GM03348 (cell line): ENCODE results near the gene KCNJ6.
"Not testable (repeated sequence)": the region's sequence is repeated elsewhere in the genome, so short reads cannot be mapped to it uniquely, and the experiment has no call there.

Source experiments
- DNase-seq: peaks from one replicate; pipeline ENCODE4 v3.0.0; 2012; ENCODE audit warnings: low spot score

Gene KCNJ6

GRCh38 chr21:37643862-37644261 lies 272.4 kb downstream of the KCNJ6 start:
- not testable (repeated sequence) for DNase-seq

GRCh38 chr21:37642493-37642892 lies 273.8 kb downstream of the KCNJ6 start:
- no peak for DNase-seq

- no peak for DNase-seq
Observed at GRCh38 chr21:37639756-37640155, 276.5 kb downstream of the KCNJ6 start.

- peak; percentile 83 for DNase-seq
Observed at GRCh38 chr21:37636152-37636860, 280.0 kb downstream of the KCNJ6 start.

- no peak for DNase-seq
Observed at GRCh38 chr21:37631319-37632117, 284.7 kb downstream of the KCNJ6 start.

GRCh38 chr21:37630872-37631271 lies 285.4 kb downstream of the KCNJ6 start:
- DNase-seq = no peak

GRCh38 chr21:37628362-37628761 lies 287.9 kb downstream of the KCNJ6 start:
- no peak for DNase-seq

GRCh38 chr21:37627561-37627960 lies 288.7 kb downstream of the KCNJ6 start:
- no peak for DNase-seq

GRCh38 chr21:37627074-37627473 lies 289.2 kb downstream of the KCNJ6 start:
- no peak for DNase-seq

GRCh38 chr21:37626320-37626719 lies 289.9 kb downstream of the KCNJ6 start:
- DNase-seq = no peak

GRCh38 chr21:37623689-37624088 lies 292.6 kb downstream of the KCNJ6 start:
- DNase-seq = no peak

GRCh38 chr21:37623183-37623582 lies 293.1 kb downstream of the KCNJ6 start:
- DNase-seq = no peak

GRCh38 chr21:37622755-37623154 lies 293.5 kb downstream of the KCNJ6 start:
- no peak for DNase-seq

- DNase-seq = no peak
Observed at GRCh38 chr21:37620401-37620800, 295.9 kb downstream of the KCNJ6 start.

- no peak for DNase-seq
Observed at GRCh38 chr21:37619464-37619974, 296.7 kb downstream of the KCNJ6 start.

GRCh38 chr21:37618081-37618480 lies 298.2 kb downstream of the KCNJ6 start:
- no peak for DNase-seq

GRCh38 chr21:37615962-37616361 lies 300.3 kb downstream of the KCNJ6 start:
- DNase-seq = no peak

GRCh38 chr21:37614351-37614875 lies 301.8 kb downstream of the KCNJ6 start:
- DNase-seq = no peak

- no peak for DNase-seq
Observed at GRCh38 chr21:37607081-37607480, 309.2 kb downstream of the KCNJ6 start.

- no peak for DNase-seq
Observed at GRCh38 chr21:37606549-37606948, 309.7 kb downstream of the KCNJ6 start.

GRCh38 chr21:37605006-37605405 lies 311.3 kb downstream of the KCNJ6 start:
- DNase-seq = no peak

GRCh38 chr21:37603129-37603528 lies 313.1 kb downstream of the KCNJ6 start:
- no peak for DNase-seq

GRCh38 chr21:37601915-37602314 lies 314.3 kb downstream of the KCNJ6 start:
- no peak for DNase-seq
